K562 (cell line): ENCODE data around the gene ST3GAL5. TPM values are rescaled to one million over a fixed set of nuclear protein-coding genes. Genes with fewer than 3 reads are reported as not detected.

Experiments used
- ARHGAP35 ChIP-seq: fragments of 450-650 bp; IDR thresholded peaks from 2 replicates; pipeline ENCODE4 v1.6.1; 2018; ENCODE audit not compliant: partially characterized antibody
- GATAD2B ChIP-seq: fragments of 450-650 bp; IDR thresholded peaks from 2 replicates; pipeline ENCODE4 v1.6.1; 2017; ENCODE audit warnings: mild to moderate bottlenecking, borderline replicate concordance
- HDAC3 ChIP-seq: fragments of 450-650 bp; IDR thresholded peaks from 2 replicates; pipeline ENCODE4 v1.6.1; 2018; ENCODE audit warnings: borderline replicate concordance, mild to moderate bottlenecking, moderate library complexity; ENCODE audit not compliant: partially characterized antibody
- JUN ChIP-seq, 2 experiments: sonication (generic) in 1 of 2; formaldehyde crosslinking in 1 of 2; IDR thresholded peaks; 2 replicates each; pipeline versions ENCODE4 v1.6.1 to v1.8.0; 2012 to 2022; ENCODE audit warnings: borderline replicate concordance in 2 of 2, mild to moderate bottlenecking in 2 of 2, improper control_type of control experiment in 1 of 2, low read depth in 1 of 2, low read length in 1 of 2, missing genetic modification reagents in 1 of 2
- PML ChIP-seq: IDR thresholded peaks from 2 replicates; pipeline ENCODE4 v1.6.1; 2012; ENCODE audit warnings: low read length, inconsistent platforms
- RFX7 ChIP-seq: fragments of 250-450 bp; sonication (Bioruptor Pico); IDR thresholded peaks from 2 replicates; pipeline ENCODE4 v1.5.1; 2021; ENCODE audit warnings: mild to moderate bottlenecking
- SNRNP70 ChIP-seq: fragments of 200-400 bp; formaldehyde crosslinking; optimal IDR thresholded peaks from 2 replicates; pipeline ENCODE3; 2017; ENCODE audit warnings: low read depth, low read length
- ZFP36 ChIP-seq: fragments of 150-350 bp; IDR thresholded peaks from 2 replicates; pipeline ENCODE4 v1.6.1; 2018; ENCODE audit warnings: low read length, low read depth; ENCODE audit not compliant: partially characterized antibody
- ZNF165 ChIP-seq: fragments of 250-450 bp; sonication (Bioruptor Pico); IDR thresholded peaks from 2 replicates; pipeline ENCODE4 v1.4.0; 2020; ENCODE audit warnings: borderline replicate concordance
- ZNF316 ChIP-seq: fragments of 450-650 bp; IDR thresholded peaks from 2 replicates; pipeline ENCODE4 v1.6.1; 2016
- polyA plus RNA-seq, 8 experiments: library from polyadenylated mRNA; depleted of rRNA in 4 of 8; stranded (reverse) in 5 of 8; unstranded in 3 of 8; fragments of >200 nt; fragmentation: Nextera tagmentation in 2 of 8; fragmentation: Illumina TruSeq in 1 of 8; extraction: Ambion mirVana in 2 of 8; extraction: Trizol in 1 of 8; gene quantifications; 2 replicates each; pipeline versions ENCODE4 v1.2.1 to v1.2.3, GENCODE V29; 2011 to 2014; ENCODE audit warnings: inconsistent platforms in 1 of 8, missing spikeins in 1 of 8
- total RNA-seq, 7 experiments: library from RNA; depleted of rRNA in 6 of 7; stranded (reverse); fragments of >200 nt in 6 of 7; fragmentation: Illumina TruSeq in 2 of 7; extraction: Trizol in 2 of 7; gene quantifications; 2 replicates each; pipeline versions ENCODE4 v1.2.1 to v1.2.3, GENCODE V29; 2011 to 2021; ENCODE audit warnings: low replicate concordance in 1 of 7
- TF ChIP-seq, protein P1 (sequence below): fragments of 200-800 bp; sonication (Bioruptor generic); IDR thresholded peaks from 2 replicates; pipeline ENCODE4 v1.6.1; 2016; ENCODE audit warnings: missing genetic modification characterization, missing compliant biosample characterization
- TF ChIP-seq, protein P2 (sequence below): IDR thresholded peaks from 3 replicates; pipeline ENCODE4 v1.6.1; 2011; ENCODE audit warnings: borderline replicate concordance, mild to moderate bottlenecking; ENCODE audit not compliant: insufficient read length, insufficient read depth
- TF ChIP-seq, protein P3 (sequence below): conservative IDR thresholded peaks from 2 replicates; pipeline ENCODE4 v1.6.1; 2011; ENCODE audit warnings: low read depth, mild to moderate bottlenecking, low read length; ENCODE audit not compliant: control insufficient read depth
- TF ChIP-seq, protein P4 (sequence below): fragments of 250-450 bp; sonication (Bioruptor Pico); IDR thresholded peaks from 2 replicates; pipeline ENCODE4 v1.4.0; 2020
- TF ChIP-seq, protein P5 (sequence below): fragments of 450-650 bp; formaldehyde crosslinking; IDR thresholded peaks from 2 replicates; pipeline ENCODE4 v1.4.0; 2020; ENCODE audit warnings: mild to moderate bottlenecking
- TF ChIP-seq, protein P6 (sequence below): sonication (generic); formaldehyde crosslinking; IDR thresholded peaks from 2 replicates; pipeline ENCODE4 v1.8.0; 2022; ENCODE audit warnings: missing genetic modification reagents, mild to moderate bottlenecking, borderline replicate concordance

Gene ST3GAL5
- total and polyA plus RNA-seq, 9 of the 15 experiments (the other 6 are each of a cell fraction or from before 2014, with no cell fraction given), result 1.6 to 10.0 (median 4.2) TPM

DNA sequence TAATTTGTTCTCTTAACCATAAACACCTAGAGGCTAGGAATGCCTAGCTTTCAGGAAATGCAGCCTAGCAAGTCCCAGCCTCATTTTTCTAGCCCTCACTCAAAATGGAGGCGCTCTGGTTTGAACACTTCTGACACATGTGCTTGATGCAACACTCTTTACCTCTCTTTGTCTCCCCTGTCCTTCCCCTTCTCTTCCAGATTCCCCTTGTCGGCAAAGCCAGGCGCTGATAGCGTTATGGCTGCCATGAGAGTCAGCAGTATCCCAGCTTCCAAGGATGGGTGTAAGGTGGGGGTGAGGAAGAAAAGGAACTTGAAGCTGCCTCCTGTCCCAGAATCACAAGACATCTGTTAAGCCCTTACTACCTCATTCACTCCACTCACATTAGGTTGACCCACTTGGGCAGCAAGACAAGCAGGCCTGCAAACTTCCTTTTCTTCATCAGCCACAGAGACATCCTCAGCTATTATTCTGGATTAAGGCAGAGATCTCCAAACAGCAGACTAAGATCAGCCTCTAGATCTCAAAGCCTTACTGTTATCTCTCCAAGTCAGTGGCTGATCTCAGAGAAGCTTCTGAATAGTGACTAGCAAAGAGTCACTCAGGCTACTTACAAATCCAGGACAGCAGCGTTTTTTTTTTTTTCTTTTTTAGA is 1.9 kb upstream of the ST3GAL5 start (continued):
- TF ChIP-seq, protein P1, sequence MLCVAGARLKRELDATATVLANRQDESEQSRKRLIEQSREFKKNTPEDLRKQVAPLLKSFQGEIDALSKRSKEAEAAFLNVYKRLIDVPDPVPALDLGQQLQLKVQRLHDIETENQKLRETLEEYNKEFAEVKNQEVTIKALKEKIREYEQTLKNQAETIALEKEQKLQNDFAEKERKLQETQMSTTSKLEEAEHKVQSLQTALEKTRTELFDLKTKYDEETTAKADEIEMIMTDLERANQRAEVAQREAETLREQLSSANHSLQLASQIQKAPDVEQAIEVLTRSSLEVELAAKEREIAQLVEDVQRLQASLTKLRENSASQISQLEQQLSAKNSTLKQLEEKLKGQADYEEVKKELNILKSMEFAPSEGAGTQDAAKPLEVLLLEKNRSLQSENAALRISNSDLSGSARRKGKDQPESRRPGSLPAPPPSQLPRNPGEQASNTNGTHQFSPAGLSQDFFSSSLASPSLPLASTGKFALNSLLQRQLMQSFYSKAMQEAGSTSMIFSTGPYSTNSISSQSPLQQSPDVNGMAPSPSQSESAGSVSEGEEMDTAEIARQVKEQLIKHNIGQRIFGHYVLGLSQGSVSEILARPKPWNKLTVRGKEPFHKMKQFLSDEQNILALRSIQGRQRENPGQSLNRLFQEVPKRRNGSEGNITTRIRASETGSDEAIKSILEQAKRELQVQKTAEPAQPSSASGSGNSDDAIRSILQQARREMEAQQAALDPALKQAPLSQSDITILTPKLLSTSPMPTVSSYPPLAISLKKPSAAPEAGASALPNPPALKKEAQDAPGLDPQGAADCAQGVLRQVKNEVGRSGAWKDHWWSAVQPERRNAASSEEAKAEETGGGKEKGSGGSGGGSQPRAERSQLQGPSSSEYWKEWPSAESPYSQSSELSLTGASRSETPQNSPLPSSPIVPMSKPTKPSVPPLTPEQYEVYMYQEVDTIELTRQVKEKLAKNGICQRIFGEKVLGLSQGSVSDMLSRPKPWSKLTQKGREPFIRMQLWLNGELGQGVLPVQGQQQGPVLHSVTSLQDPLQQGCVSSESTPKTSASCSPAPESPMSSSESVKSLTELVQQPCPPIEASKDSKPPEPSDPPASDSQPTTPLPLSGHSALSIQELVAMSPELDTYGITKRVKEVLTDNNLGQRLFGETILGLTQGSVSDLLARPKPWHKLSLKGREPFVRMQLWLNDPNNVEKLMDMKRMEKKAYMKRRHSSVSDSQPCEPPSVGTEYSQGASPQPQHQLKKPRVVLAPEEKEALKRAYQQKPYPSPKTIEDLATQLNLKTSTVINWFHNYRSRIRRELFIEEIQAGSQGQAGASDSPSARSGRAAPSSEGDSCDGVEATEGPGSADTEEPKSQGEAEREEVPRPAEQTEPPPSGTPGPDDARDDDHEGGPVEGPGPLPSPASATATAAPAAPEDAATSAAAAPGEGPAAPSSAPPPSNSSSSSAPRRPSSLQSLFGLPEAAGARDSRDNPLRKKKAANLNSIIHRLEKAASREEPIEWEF (CRISPR knock-in tag), result peak; percentile 55; the same call in 1 of the 2 replicates
- TF ChIP-seq PML, result no peak
- TF ChIP-seq, protein P2, sequence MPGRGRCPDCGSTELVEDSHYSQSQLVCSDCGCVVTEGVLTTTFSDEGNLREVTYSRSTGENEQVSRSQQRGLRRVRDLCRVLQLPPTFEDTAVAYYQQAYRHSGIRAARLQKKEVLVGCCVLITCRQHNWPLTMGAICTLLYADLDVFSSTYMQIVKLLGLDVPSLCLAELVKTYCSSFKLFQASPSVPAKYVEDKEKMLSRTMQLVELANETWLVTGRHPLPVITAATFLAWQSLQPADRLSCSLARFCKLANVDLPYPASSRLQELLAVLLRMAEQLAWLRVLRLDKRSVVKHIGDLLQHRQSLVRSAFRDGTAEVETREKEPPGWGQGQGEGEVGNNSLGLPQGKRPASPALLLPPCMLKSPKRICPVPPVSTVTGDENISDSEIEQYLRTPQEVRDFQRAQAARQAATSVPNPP, result no peak
- TF ChIP-seq, protein P3, sequence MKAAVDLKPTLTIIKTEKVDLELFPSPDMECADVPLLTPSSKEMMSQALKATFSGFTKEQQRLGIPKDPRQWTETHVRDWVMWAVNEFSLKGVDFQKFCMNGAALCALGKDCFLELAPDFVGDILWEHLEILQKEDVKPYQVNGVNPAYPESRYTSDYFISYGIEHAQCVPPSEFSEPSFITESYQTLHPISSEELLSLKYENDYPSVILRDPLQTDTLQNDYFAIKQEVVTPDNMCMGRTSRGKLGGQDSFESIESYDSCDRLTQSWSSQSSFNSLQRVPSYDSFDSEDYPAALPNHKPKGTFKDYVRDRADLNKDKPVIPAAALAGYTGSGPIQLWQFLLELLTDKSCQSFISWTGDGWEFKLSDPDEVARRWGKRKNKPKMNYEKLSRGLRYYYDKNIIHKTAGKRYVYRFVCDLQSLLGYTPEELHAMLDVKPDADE, result no peak
- no peak for TF ChIP-seq GATAD2B
- TF ChIP-seq ZFP36, result no peak
- TF ChIP-seq ZNF316, result no peak
- no peak for TF ChIP-seq RFX7 (CRISPR knock-in tag)
- TF ChIP-seq, protein P4, sequence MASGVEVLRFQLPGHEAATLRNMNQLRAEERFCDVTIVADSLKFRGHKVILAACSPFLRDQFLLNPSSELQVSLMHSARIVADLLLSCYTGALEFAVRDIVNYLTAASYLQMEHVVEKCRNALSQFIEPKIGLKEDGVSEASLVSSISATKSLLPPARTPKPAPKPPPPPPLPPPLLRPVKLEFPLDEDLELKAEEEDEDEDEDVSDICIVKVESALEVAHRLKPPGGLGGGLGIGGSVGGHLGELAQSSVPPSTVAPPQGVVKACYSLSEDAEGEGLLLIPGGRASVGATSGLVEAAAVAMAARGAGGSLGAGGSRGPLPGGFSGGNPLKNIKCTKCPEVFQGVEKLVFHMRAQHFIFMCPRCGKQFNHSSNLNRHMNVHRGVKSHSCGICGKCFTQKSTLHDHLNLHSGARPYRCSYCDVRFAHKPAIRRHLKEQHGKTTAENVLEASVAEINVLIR (CRISPR knock-in tag), result peak; percentile 39; the same call in 1 of the 2 replicates
- peak; percentile 88; the same call in 1 of the 2 replicates for TF ChIP-seq ZNF165 (CRISPR knock-in tag)
- no peak for TF ChIP-seq ARHGAP35
- TF ChIP-seq JUN (IDR thresholded peaks at IDR 0.05; ENCODE audit: borderline replicate concordance, low read depth, low read length), result no peak
- TF ChIP-seq JUN (CRISPR knock-in tag; IDR thresholded peaks at IDR 0.05; ENCODE audit: borderline replicate concordance), result no peak
- TF ChIP-seq, protein P5, sequence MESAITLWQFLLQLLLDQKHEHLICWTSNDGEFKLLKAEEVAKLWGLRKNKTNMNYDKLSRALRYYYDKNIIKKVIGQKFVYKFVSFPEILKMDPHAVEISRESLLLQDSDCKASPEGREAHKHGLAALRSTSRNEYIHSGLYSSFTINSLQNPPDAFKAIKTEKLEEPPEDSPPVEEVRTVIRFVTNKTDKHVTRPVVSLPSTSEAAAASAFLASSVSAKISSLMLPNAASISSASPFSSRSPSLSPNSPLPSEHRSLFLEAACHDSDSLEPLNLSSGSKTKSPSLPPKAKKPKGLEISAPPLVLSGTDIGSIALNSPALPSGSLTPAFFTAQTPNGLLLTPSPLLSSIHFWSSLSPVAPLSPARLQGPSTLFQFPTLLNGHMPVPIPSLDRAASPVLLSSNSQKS (CRISPR knock-in tag), result no peak
- TF ChIP-seq SNRNP70, result no peak
- TF ChIP-seq, protein P6, sequence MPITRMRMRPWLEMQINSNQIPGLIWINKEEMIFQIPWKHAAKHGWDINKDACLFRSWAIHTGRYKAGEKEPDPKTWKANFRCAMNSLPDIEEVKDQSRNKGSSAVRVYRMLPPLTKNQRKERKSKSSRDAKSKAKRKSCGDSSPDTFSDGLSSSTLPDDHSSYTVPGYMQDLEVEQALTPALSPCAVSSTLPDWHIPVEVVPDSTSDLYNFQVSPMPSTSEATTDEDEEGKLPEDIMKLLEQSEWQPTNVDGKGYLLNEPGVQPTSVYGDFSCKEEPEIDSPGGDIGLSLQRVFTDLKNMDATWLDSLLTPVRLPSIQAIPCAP, result no peak
- no peak for TF ChIP-seq HDAC3
